ENCODE measurements around the gene RSKR.

GRCh38 chr17:28577466-28577824 lies 36.5 kb downstream of the RSKR start:
- TF ChIP-seq POLR2A (IDR thresholded peaks at IDR 0.05) = no peak
- TF ChIP-seq CTCF (IDR thresholded peaks at IDR 0.05 in 8 of 11, conservative IDR thresholded peaks at IDR 0.05 in 3 of 11) = no peak

All from spleen (tissue), 7 donors.